Neural progenitor cell (in vitro differentiated cells): Measurements from ENCODE around the gene PTPRN2. TPM values are rescaled to one million over a fixed set of nuclear protein-coding genes. Genes with fewer than 3 reads are reported as not detected.

Source experiments
- DNase-seq: peaks from one replicate; pipeline ENCODE4 v3.0.0-alpha.2; 2016; ENCODE audit warnings: low spot score
- H2AFZ ChIP-seq: fragments of 200-600 bp; sonication (generic); replicated peaks from 2 replicates; pipeline ENCODE4 v1.6.1; 2016; ENCODE audit warnings: antibody characterized with exemption
- H3F3A ChIP-seq: fragments of 200-600 bp; sonication (generic); 2 replicates; pipeline ENCODE4 v1.6.1; 2016; ENCODE audit warnings: antibody characterized with exemption, low read depth
- H3K27ac ChIP-seq: fragments of 200-600 bp; sonication (generic); 2 replicates; pipeline ENCODE4 v1.5.1; 2016; ENCODE audit warnings: mild to moderate bottlenecking
- H3K27me3 ChIP-seq: fragments of 200-600 bp; sonication (generic); 2 replicates; pipeline ENCODE4 v1.6.1; 2016; ENCODE audit warnings: mild to moderate bottlenecking, moderate library complexity
- H3K36me3 ChIP-seq: fragments of 200-600 bp; sonication (generic); 2 replicates; pipeline ENCODE4 v1.5.1; 2016
- H3K4me1 ChIP-seq: fragments of 200-600 bp; sonication (generic); 2 replicates; pipeline ENCODE4 v1.6.1; 2016; ENCODE audit warnings: mixed run types
- H3K4me2 ChIP-seq: fragments of 200-600 bp; sonication (generic); 2 replicates; pipeline ENCODE4 v1.6.1; 2016
- H3K4me3 ChIP-seq: fragments of 200-600 bp; sonication (generic); 2 replicates; pipeline ENCODE4 v1.5.1; 2016
- H3K79me2 ChIP-seq: fragments of 200-600 bp; sonication (generic); 2 replicates; pipeline ENCODE4 v1.6.1; 2016; ENCODE audit warnings: low read depth
- H3K9ac ChIP-seq: fragments of 200-600 bp; sonication (generic); 2 replicates; pipeline ENCODE4 v1.6.1; 2016
- H3K9me3 ChIP-seq: fragments of 200-600 bp; sonication (generic); 2 replicates; pipeline ENCODE4 v1.5.1; 2016; ENCODE audit warnings: low read depth
- H4K20me1 ChIP-seq: fragments of 200-600 bp; sonication (generic); 2 replicates; pipeline ENCODE4 v1.6.1; 2016; ENCODE audit warnings: low read depth
- H3K27ac Mint-ChIP-seq: 3 replicates; pipeline ENCODE4 v1.8.0; 2021; ENCODE audit warnings: mixed read lengths
- H3K27me3 Mint-ChIP-seq: 2 replicates; pipeline ENCODE4 v1.8.0; 2022; ENCODE audit warnings: low read depth, mild to moderate bottlenecking, inconsistent platforms, moderate library complexity, mixed read lengths; ENCODE audit not compliant: insufficient read depth
- H3K36me3 Mint-ChIP-seq: 3 replicates; pipeline ENCODE4 v1.8.0; 2021; ENCODE audit warnings: mixed read lengths
- H3K4me1 Mint-ChIP-seq: 3 replicates; pipeline ENCODE4 v1.8.0; 2021; ENCODE audit warnings: mixed read lengths
- H3K4me3 Mint-ChIP-seq: 3 replicates; pipeline ENCODE4 v1.8.0; 2021; ENCODE audit warnings: mild to moderate bottlenecking, moderate library complexity, mixed read lengths
- H3K9me3 Mint-ChIP-seq: 3 replicates; pipeline ENCODE4 v1.8.0; 2020; ENCODE audit warnings: mixed read lengths
- CTCF ChIP-seq: fragments of 200-600 bp; sonication (generic); IDR thresholded peaks from 2 replicates; pipeline ENCODE4 v1.5.1; 2017; ENCODE audit warnings: antibody characterized with exemption, mild to moderate bottlenecking
- EZH2 ChIP-seq: fragments of 200-600 bp; sonication (generic); IDR thresholded peaks from 2 replicates; pipeline ENCODE4 v1.6.1; 2017; ENCODE audit warnings: antibody characterized with exemption, mild to moderate bottlenecking, moderate library complexity
- EZH2phosphoT487 ChIP-seq: fragments of 200-600 bp; sonication (generic); IDR thresholded peaks from 2 replicates; pipeline ENCODE4 v1.6.1; 2017; ENCODE audit warnings: antibody characterized with exemption
- total RNA-seq: library from RNA; depleted of rRNA; stranded (reverse); fragments of >200 nt; gene quantifications from 2 replicates; pipeline ENCODE4 v1.2.3, GENCODE V29; 2015; ENCODE audit warnings: low replicate concordance

PTPRN2 gene
- total RNA-seq, 1 donor from 2014 or later, result 3.0 TPM

- H3K27me3 ChIP-seq, result no peaks in the 10 kb centered on the region
- Mint-ChIP-seq H3K9me3 (peaks cover 6% of the 10 kb centered on the region), H3K27me3 (peaks cover 11% of the 10 kb centered on the region), H3K4me1 (peaks cover 5% of the 10 kb centered on the region), H3K4me3 (no peak overlapping the region), H3K27ac (no peak overlapping the region), H3K36me3 (no peaks in the 10 kb centered on the region)
- no peak overlapping the region for H2AFZ ChIP-seq
- H4K20me1 ChIP-seq, result no peaks in the 10 kb centered on the region
- no peak overlapping the region for H3K4me2 ChIP-seq
- no peak for DNase-seq
- H3K4me3 ChIP-seq, result no peak overlapping the region
- no peaks in the 10 kb centered on the region for H3K36me3 ChIP-seq
- H3K9me3 ChIP-seq, result no peaks in the 10 kb centered on the region
- no peaks in the 10 kb centered on the region for H3K79me2 ChIP-seq
- TF ChIP-seq EZH2phosphoT487 (no peak), CTCF (no peak), EZH2 (no peak)
- H3K9ac ChIP-seq, result no peak overlapping the region
- H3K27ac ChIP-seq, result no peak overlapping the region
- H3K4me1 ChIP-seq, result no peaks in the 10 kb centered on the region
- H3F3A ChIP-seq, result no peaks in the 10 kb centered on the region
These were observed 504.9 kb downstream of the PTPRN2 start for GRCh38 chr7:158082761-158083160.

GRCh38 chr7:158080899-158081445, 506.7 kb downstream of the PTPRN2 start:
- H3K4me1 ChIP-seq, result no peaks in the 10 kb centered on the region
- Mint-ChIP-seq H3K4me3 (no peak overlapping the region), H3K9me3 (no peaks in the 10 kb centered on the region), H3K4me1 (peaks cover 13% of the 10 kb centered on the region), H3K27me3 (peaks cover 6% of the 10 kb centered on the region), H3K27ac (no peak overlapping the region), H3K36me3 (no peaks in the 10 kb centered on the region)
- TF ChIP-seq EZH2 (no peak), CTCF (no peak), EZH2phosphoT487 (no peak)
- H3K27me3 ChIP-seq, result no peaks in the 10 kb centered on the region
- no peak overlapping the region for H3K27ac ChIP-seq
- no peaks in the 10 kb centered on the region for H3F3A ChIP-seq
- no peaks in the 10 kb centered on the region for H3K9me3 ChIP-seq
- no peak overlapping the region for H3K4me3 ChIP-seq
- no peak overlapping the region for H3K9ac ChIP-seq
- DNase-seq, result no peak
- H2AFZ ChIP-seq, result no peak overlapping the region
- H3K79me2 ChIP-seq, result no peaks in the 10 kb centered on the region
- no peaks in the 10 kb centered on the region for H3K36me3 ChIP-seq
- no peak overlapping the region for H3K4me2 ChIP-seq
- H4K20me1 ChIP-seq, result no peaks in the 10 kb centered on the region

GRCh38 chr7:158077934-158078910, 509.4 kb downstream of the PTPRN2 start:
- H3K4me3 ChIP-seq, result no peak overlapping the region
- DNase-seq, result no peak
- no peak overlapping the region for H3K4me2 ChIP-seq
- H3K27ac Mint-ChIP-seq, result peak overlapping the region; percentile 76
- no peaks in the 10 kb centered on the region for H3K9me3 Mint-ChIP-seq
- H2AFZ ChIP-seq, result no peak overlapping the region
- TF ChIP-seq EZH2, result no peak
- no peak for TF ChIP-seq EZH2phosphoT487
- no peak for TF ChIP-seq CTCF
- no peaks in the 10 kb centered on the region for H4K20me1 ChIP-seq
- no peak overlapping the region for H3K9ac ChIP-seq
- no peak overlapping the region for H3K27ac ChIP-seq
- H3K4me1 ChIP-seq, result no peaks in the 10 kb centered on the region
- peaks cover 17% of the 10 kb centered on the region for H3K4me1 Mint-ChIP-seq
- H3K36me3 ChIP-seq, result no peaks in the 10 kb centered on the region
- peaks cover 2% of the 10 kb centered on the region for H3K27me3 Mint-ChIP-seq
- H3K27me3 ChIP-seq, result no peaks in the 10 kb centered on the region
- H3K79me2 ChIP-seq, result no peaks in the 10 kb centered on the region
- peak overlapping the region; percentile 18 for H3K4me3 Mint-ChIP-seq
- H3K9me3 ChIP-seq, result no peaks in the 10 kb centered on the region
- no peaks in the 10 kb centered on the region for H3K36me3 Mint-ChIP-seq
- H3F3A ChIP-seq, result no peaks in the 10 kb centered on the region
